ENCODE measurements around the gene EED. TPM values are rescaled to one million over a fixed set of nuclear protein-coding genes. Genes with fewer than 3 reads are reported as not detected.

EED gene
- polyA plus RNA-seq, 3 donors: 2.3 to 17.8 (median 5.1) TPM

- Histone ChIP-seq H3K27me3 (ENCODE audit: control insufficient read depth in 2 of 2, insufficient read depth in 2 of 2, low read length in 2 of 2) (no peaks in the 10 kb centered on the region), H3K36me3 (replicated peaks in 1 of 2; ENCODE audit: control insufficient read depth in 1 of 2, insufficient read depth in 2 of 2, low read length in 2 of 2) (peaks cover 59 to 83% of the 10 kb centered on the region in 2 donors), H3K9me3 (replicated peaks in 1 of 2; ENCODE audit: control insufficient read depth in 1 of 2, insufficient read depth in 1 of 2, low read length in 2 of 2) (no peaks in the 10 kb centered on the region), H3K4me1 (ENCODE audit: control insufficient read depth in 1 of 2, insufficient read depth in 2 of 2, low read length in 2 of 2) (no peaks in the 10 kb centered on the region), H3K79me2 (ENCODE audit: insufficient read depth, low read length) (peaks cover 54% of the 10 kb centered on the region), H3K4me3 (replicated peaks in 1 of 3; ENCODE audit: low read depth in 2 of 3, low read length in 3 of 3) (no peak overlapping the region), H4K20me1 (ENCODE audit: insufficient read depth, low read length) (peaks cover 25% of the 10 kb centered on the region), H3K9ac (ENCODE audit: insufficient read depth, low read length, poor library complexity, severe bottlenecking) (no peak overlapping the region), H3K4me2 (replicated peaks; ENCODE audit: extremely low read depth, low read length, poor library complexity, severe bottlenecking) (no peak overlapping the region), H3K27ac (ENCODE audit: low read depth in 1 of 2, low read length in 2 of 2) (no peak overlapping the region), H2AFZ (ENCODE audit: insufficient read depth, low read depth, low read length, poor library complexity, severe bottlenecking) (no peak overlapping the region)
- Mint-ChIP-seq H3K4me1 (no peaks in the 10 kb centered on the region), H3K4me3 (no peak overlapping the region), H3K27ac (no peak overlapping the region), H3K36me3 (peaks cover 49 to 64% of the 10 kb centered on the region in 2 donors), H3K9me3 (peaks cover 0 to 1% (median 0%) of the 10 kb centered on the region in 7 donors), H3K27me3 (ENCODE audit: low read depth in 3 of 3) (no peaks in the 10 kb centered on the region)
- TF ChIP-seq CTCF (IDR thresholded peaks at IDR 0.05): no peak
- intact Hi-C loops (cut with micrococcal nuclease): no loop called here
- no peak for DNase-seq
- WGBS (ENCODE audit: insufficient coverage): no CpG with 5 or more reads among the region's 6 CpGs
These were observed 12.1 kb downstream of the EED start for GRCh38 chr11:86256608-86257007.

- Mint-ChIP-seq H3K4me1 (no peaks in the 10 kb centered on the region), H3K4me3 (no peak overlapping the region), H3K36me3 (peaks cover 49 to 68% of the 10 kb centered on the region in 2 donors), H3K9me3 (peaks cover 0 to 2% (median 0%) of the 10 kb centered on the region in 7 donors), H3K27ac (no peak overlapping the region), H3K27me3 (ENCODE audit: low read depth in 3 of 3) (no peaks in the 10 kb centered on the region)
- no peaks in the 10 kb centered on the region for H3K27me3 ChIP-seq (ENCODE audit: control insufficient read depth in 2 of 2, insufficient read depth in 2 of 2, low read length in 2 of 2)
- no peaks in the 10 kb centered on the region for H3K4me1 ChIP-seq (ENCODE audit: control insufficient read depth in 1 of 2, insufficient read depth in 2 of 2, low read length in 2 of 2)
- H3K27ac ChIP-seq (ENCODE audit: low read depth in 1 of 2, low read length in 2 of 2): no peak overlapping the region
- peaks cover 22% of the 10 kb centered on the region for H4K20me1 ChIP-seq (ENCODE audit: insufficient read depth, low read length)
- no peaks in the 10 kb centered on the region for H3K9me3 ChIP-seq (replicated peaks in 1 of 2; ENCODE audit: control insufficient read depth in 1 of 2, insufficient read depth in 1 of 2, low read length in 2 of 2)
- H3K4me2 ChIP-seq (replicated peaks; ENCODE audit: extremely low read depth, low read length, poor library complexity, severe bottlenecking): no peak overlapping the region
- no peak overlapping the region for H3K9ac ChIP-seq (ENCODE audit: insufficient read depth, low read length, poor library complexity, severe bottlenecking)
- H3K4me3 ChIP-seq (replicated peaks in 1 of 3; ENCODE audit: low read depth in 2 of 3, low read length in 3 of 3): no peak overlapping the region
- intact Hi-C loops (cut with micrococcal nuclease): no loop called here
- H2AFZ ChIP-seq (ENCODE audit: insufficient read depth, low read depth, low read length, poor library complexity, severe bottlenecking): no peak overlapping the region
- DNase-seq: no peak
- TF ChIP-seq CTCF (IDR thresholded peaks at IDR 0.05): no peak
- H3K36me3 ChIP-seq (replicated peaks in 1 of 2; ENCODE audit: control insufficient read depth in 1 of 2, insufficient read depth in 2 of 2, low read length in 2 of 2): peaks cover 62 to 81% of the 10 kb centered on the region in 2 donors
- H3K79me2 ChIP-seq (ENCODE audit: insufficient read depth, low read length): peaks cover 45% of the 10 kb centered on the region
These were observed 12.9 kb downstream of the EED start for GRCh38 chr11:86257446-86257845.

Data from CD14-positive monocyte (primary cell).